ENCODE data around the gene CDR2.
"Not testable (repeated sequence)": the region's sequence is repeated elsewhere in the genome, so short reads cannot be mapped to it uniquely, and the experiment has no call there.

Gene CDR2

DNA sequence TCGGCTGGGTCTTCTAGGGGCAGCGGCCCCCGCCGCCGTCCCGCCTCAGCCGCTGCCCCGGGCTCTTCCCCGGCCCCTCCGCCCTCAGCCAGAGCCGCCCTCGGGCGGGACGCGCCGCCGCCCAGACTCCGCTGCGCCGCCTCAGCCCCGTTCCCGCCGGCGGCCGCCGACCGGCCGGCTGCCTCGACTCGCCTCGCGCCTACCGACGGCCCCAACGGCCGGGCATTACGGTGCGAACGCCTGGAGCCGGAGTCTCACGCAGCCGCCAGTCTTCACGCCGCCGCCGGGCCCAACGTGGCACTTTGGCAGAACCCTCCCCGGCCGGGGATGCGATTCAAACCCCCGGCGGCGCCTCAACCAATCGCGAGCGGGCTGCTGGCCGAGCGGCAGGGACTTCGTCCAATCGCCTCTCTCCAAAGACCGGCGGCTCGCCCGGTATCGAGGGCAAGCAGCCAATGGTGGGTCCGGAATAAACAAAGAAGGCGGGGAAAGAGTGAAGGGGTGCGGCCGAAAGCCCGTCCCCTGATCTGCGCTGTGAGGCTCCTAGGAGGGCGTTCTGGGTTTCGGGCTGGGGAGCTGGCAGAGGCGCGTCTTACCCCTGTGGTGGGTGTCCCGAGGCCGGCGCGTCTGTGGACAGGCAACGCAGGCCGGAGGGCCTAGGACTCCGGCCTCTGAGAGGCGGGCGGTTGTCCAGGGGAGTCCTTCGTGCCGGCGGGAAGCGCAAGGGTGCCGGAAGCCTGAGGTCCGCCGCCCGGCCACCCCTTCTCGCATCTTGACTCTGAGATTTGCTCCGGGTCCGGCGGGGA lies at the start of gene CDR2:
TSS of gene CDR2 (minus strand) at position 309 of the 806 bp plus-strand sequence. CDS start 310 bp downstream, outside the sequence.
- peak; percentile 99 for DNase-seq

DNA sequence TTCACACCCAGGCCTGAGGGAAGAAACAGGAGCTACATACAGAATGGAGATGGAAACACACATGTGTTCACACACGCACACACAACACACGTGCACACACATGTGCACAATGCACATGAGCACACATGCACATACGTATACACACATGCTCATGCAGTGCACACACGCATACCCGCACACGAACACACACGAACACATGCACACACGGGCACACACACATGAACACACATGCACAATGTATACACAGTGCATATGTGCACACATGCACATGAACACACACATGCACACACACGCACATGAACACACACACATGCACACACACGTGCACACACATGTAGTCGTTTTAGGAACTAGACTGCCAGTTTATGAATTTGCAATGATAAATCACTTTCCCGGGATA lies 49.3 kb upstream of the CDR2 start:
- DNase-seq, result no peak

- DNase-seq, result no peak
Observed at GRCh38 chr16:22421136-22421535, 46.7 kb upstream of the CDR2 start.

- no peak for DNase-seq
Observed at GRCh38 chr16:22420606-22421135, 46.3 kb upstream of the CDR2 start.

DNA sequence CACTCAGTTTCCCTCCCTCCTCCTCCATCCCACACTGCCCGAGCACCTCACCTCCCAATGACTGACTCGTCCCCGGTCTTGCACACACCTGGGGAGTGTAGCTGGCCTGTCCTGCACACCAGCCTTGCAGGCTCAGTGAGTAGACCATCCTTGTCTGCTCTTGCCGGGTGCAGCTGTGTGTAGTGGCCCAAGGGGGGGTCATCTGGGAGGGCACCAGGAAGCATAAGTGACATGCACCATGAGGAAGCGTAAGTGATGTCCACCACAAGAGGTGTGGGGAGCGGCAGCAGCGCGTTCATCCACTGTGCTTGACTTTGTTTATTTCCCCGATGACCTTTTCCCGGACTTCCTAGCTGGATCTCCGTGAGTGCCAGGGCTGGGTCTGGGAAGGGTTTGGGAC lies 45.5 kb upstream of the CDR2 start:
- DNase-seq, result no peak

DNA sequence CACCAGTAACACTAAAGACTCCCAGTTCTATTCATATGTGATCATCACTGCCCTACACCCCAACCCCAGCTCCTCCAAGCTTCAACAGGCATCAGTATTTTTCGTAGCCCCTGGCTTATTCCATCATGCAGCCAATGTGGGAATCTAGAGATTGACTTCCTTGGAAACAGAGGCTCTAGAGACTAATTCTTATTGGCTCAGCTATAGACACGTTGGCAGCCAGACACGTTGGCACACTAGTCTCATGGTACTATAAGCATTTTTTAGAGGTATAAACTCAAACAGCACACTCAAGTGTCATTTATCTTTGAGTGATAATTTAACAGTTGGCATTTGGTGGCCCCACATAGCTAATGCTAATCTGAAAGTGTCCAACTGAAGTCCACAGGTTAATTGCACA lies 44.4 kb upstream of the CDR2 start:
- no peak for DNase-seq

DNA sequence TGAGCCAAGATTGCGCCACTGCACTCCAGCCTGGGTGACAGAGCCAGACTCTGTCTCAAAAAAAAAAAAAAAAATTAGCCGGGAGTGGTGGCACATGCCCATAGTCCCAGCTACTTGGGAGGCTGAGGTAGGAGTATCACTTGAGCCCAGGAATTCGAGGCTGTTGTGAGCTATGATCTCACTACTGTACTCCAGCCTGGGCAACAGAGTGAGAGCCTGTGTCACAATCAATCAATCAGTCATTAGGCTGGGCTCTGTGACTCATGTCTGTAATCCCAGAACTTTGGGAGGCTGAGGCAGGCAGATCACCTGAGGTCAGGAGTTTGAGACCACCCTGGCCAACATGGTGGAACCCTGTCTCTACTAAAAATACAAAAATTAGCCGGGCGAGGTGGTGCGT lies 43.4 kb upstream of the CDR2 start:
- not testable (repeated sequence) for DNase-seq

DNA sequence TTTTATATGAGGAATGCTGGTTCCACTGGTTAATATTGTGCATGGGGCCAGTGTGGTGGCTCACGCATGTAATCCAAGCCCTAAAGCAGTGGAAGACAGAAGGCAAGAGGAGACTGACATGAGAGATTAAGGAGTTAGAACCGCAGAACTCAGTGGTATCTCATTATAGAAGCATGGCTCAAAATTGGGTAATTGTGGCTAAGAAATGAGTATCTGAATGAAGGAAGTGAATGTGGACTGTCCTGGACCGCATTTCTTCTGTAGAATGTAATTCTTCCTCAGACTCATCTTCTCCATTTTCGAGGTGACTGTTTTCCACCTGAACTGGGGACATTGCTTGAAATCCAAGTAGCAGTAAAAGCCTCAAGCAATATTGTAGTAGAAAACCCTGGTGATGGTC lies 42.6 kb upstream of the CDR2 start:
- DNase-seq, result no peak

DNA sequence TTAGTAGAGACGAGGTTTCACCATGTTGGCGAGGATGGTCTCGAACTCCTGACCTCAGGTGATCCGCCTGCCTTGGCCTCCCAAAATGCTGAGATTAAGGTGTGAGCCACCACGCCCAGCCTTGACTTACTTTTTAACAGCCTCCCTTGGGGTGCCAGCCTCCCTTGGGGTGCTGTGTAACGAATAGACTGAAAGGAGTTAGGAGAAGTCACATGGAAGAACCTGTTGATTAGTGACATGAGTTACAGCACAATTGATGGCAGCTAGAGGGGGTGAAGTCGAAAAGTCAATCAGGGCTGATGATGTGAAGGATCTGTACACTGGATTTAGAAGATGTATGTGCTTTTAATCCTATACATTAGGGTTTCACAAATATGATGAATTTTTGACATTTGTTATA lies 39.4 kb upstream of the CDR2 start:
- no peak for DNase-seq

DNA sequence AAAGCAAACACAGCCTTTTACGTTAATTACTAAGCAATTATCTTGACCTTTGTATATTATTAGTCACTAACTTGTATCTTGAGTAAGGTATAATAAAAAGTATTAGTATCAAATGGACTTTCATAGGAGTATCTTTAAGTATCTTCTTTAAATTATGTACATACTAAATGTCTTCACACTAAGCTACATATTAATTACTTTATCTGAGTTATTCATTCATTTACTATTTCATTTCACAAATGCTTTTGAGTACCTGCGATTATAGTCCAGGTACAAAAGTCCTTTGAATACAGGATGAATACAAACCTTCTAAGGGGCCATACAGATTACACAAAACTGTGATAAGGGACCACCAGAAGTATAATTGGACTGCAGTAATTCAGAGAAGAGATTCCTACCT lies 33.1 kb upstream of the CDR2 start:
- no peak for DNase-seq

- DNase-seq, result no peak
Observed at GRCh38 chr16:22402191-22402590, 27.8 kb upstream of the CDR2 start.

- no peak for DNase-seq
Observed at GRCh38 chr16:22400900-22401299, 26.5 kb upstream of the CDR2 start.

- DNase-seq, result no peak
Observed at GRCh38 chr16:22397931-22398330, 23.5 kb upstream of the CDR2 start.

GRCh38 chr16:22397464-22397863 lies 23.0 kb upstream of the CDR2 start:
- no peak for DNase-seq

- no peak for DNase-seq
Observed at GRCh38 chr16:22395960-22396359, 21.5 kb upstream of the CDR2 start.

GRCh38 chr16:22394121-22394520 lies 19.7 kb upstream of the CDR2 start:
- DNase-seq, result no peak

DNA sequence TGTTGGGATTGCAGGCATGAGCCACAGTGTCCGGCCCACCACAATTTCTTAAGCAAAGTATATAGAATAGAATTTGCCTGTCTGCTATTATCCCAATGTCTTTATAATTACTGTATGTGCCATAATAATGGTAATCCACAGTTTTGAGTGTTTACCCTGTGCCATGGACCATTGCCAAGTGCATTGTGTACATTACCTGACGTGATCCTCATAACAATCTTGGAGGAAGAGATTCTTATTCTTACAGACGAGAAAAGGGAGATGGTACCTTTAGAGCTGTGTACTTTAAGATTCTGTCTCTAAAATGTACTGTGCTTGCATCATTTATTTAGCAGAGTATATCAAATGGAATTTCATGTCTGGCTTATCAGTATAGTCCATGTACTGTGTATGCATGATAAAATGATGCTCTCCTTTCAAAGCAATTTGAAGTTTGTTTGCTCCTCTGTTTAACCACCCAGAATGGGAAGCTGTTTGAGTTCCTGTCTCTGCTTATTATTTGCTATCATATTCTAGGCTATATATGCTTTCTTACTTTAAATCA lies 13.8 kb upstream of the CDR2 start:
- peak; percentile 95 for DNase-seq

DNA sequence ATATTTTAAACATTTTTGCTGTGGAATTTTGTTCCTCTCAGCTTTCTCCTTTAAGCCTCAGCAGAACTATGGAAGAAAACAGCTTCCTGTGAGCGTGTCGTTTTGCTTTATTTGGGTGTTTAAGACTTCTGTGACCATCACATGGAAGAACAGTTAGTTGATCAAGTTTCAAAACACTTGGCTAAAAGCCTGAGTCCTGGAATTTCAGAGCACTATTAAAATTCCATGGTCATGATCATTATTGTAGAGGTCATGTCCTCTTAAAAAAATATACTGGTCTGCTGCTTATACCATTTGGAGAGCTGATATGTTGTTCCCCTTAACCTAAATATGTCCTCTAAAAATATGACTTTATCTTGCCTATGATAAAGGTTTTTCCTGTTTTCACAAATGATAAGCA lies 12.6 kb upstream of the CDR2 start:
- DNase-seq, result no peak

DNA sequence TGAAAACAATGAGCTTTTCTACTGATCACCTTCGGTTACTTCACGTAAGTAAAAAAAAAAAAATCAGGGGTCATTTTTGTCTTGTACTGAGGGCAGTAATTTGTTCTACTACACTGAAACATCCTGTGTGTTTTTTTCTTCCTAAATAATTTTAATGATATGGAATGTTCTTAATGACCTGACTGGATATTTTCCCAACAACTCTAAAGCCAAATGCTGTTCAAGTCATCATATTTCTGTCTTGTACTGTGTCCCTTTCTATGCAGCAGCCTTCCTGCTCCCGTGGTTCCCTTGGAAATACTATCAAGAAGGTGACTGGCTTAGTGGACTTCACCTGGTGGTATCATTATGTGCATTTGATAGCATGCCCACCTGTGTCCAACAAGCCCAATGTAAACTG lies 10.8 kb upstream of the CDR2 start:
- DNase-seq, result no peak

DNA sequence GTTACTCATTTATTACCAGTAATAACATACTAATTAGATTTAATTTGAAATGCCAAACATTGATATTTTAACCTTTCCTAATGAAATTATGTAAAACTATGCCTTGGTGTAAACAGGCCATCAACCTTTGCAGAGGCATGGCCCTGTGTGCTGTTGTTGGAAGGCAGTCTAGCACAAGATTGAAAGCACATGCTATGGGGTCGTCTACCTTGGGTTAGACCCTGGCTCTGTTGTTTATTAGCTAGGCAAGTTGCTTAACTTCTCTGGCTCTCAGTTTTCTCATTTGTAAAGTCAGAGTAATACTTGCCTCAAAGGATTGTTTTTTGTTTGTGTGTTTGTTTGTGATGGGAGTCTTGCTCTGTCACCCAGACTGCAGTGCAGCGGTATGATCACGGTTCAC lies 9.4 kb upstream of the CDR2 start:
- no peak for DNase-seq

GRCh38 chr16:22381392-22381791 lies 7.0 kb upstream of the CDR2 start:
- DNase-seq, result no peak

GRCh38 chr16:22380529-22380928 lies 6.1 kb upstream of the CDR2 start:
- DNase-seq, result no peak

GRCh38 chr16:22379656-22380055 lies 5.2 kb upstream of the CDR2 start:
- DNase-seq, result no peak

- DNase-seq, result no peak
Observed at GRCh38 chr16:22375963-22376640, 1.7 kb upstream of the CDR2 start.

All from NCI-H69 (cell line).